Activated gamma-delta T cell treated with Interleukin-2 at 50 U/mL for 16 hours (primary cell): Measurements from ENCODE around the gene ALK.

Experiments used
- DNase-seq: peaks from one replicate; pipeline ENCODE4 v3.0.0-alpha.2; 2020

The ALK gene

GRCh38 chr2:29700560-29700959, 220.8 kb downstream of the ALK start:
- DNase-seq = no peak

- DNase-seq = no peak
Observed at GRCh38 chr2:29699045-29699444, 222.3 kb downstream of the ALK start.

GRCh38 chr2:29698216-29698615, 223.2 kb downstream of the ALK start:
- no peak for DNase-seq

- DNase-seq = no peak
Observed at GRCh38 chr2:29697715-29698114, 223.7 kb downstream of the ALK start.

GRCh38 chr2:29697181-29697580, 224.2 kb downstream of the ALK start:
- no peak for DNase-seq

- no peak for DNase-seq
Observed at GRCh38 chr2:29694741-29695140, 226.6 kb downstream of the ALK start.

GRCh38 chr2:29691391-29691950, 229.9 kb downstream of the ALK start:
- no peak for DNase-seq

- DNase-seq = no peak
Observed at GRCh38 chr2:29689666-29690065, 231.7 kb downstream of the ALK start.

- DNase-seq = no peak
Observed at GRCh38 chr2:29688429-29688828, 233.0 kb downstream of the ALK start.

GRCh38 chr2:29687121-29687520, 234.3 kb downstream of the ALK start:
- no peak for DNase-seq

GRCh38 chr2:29676886-29677453, 244.4 kb downstream of the ALK start:
- no peak for DNase-seq

GRCh38 chr2:29664578-29664977, 256.8 kb downstream of the ALK start:
- no peak for DNase-seq

GRCh38 chr2:29663268-29663667, 258.1 kb downstream of the ALK start:
- DNase-seq = no peak

GRCh38 chr2:29662861-29663260, 258.5 kb downstream of the ALK start:
- DNase-seq = no peak

GRCh38 chr2:29660201-29660600, 261.2 kb downstream of the ALK start:
- DNase-seq = no peak

- DNase-seq = no peak
Observed at GRCh38 chr2:29659178-29659577, 262.2 kb downstream of the ALK start.

- DNase-seq = no peak
Observed at GRCh38 chr2:29657674-29658073, 263.7 kb downstream of the ALK start.

GRCh38 chr2:29655391-29656086, 265.8 kb downstream of the ALK start:
- DNase-seq = no peak

GRCh38 chr2:29650631-29651097, 270.7 kb downstream of the ALK start:
- no peak for DNase-seq

GRCh38 chr2:29644949-29645348, 276.4 kb downstream of the ALK start:
- DNase-seq = no peak

- no peak for DNase-seq
Observed at GRCh38 chr2:29643196-29643595, 278.2 kb downstream of the ALK start.

- no peak for DNase-seq
Observed at GRCh38 chr2:29640360-29640759, 281.0 kb downstream of the ALK start.

- no peak for DNase-seq
Observed at GRCh38 chr2:29638641-29639040, 282.7 kb downstream of the ALK start.

GRCh38 chr2:29634916-29635315, 286.5 kb downstream of the ALK start:
- DNase-seq = no peak

- no peak for DNase-seq
Observed at GRCh38 chr2:29632018-29632417, 289.4 kb downstream of the ALK start.
